ENCODE results near the gene IPO5. TPM values are rescaled to one million over a fixed set of nuclear protein-coding genes. Genes with fewer than 3 reads are reported as not detected.

Gene IPO5
- total RNA-seq, 1 experiment from 2014 or later = 342 TPM

DNA sequence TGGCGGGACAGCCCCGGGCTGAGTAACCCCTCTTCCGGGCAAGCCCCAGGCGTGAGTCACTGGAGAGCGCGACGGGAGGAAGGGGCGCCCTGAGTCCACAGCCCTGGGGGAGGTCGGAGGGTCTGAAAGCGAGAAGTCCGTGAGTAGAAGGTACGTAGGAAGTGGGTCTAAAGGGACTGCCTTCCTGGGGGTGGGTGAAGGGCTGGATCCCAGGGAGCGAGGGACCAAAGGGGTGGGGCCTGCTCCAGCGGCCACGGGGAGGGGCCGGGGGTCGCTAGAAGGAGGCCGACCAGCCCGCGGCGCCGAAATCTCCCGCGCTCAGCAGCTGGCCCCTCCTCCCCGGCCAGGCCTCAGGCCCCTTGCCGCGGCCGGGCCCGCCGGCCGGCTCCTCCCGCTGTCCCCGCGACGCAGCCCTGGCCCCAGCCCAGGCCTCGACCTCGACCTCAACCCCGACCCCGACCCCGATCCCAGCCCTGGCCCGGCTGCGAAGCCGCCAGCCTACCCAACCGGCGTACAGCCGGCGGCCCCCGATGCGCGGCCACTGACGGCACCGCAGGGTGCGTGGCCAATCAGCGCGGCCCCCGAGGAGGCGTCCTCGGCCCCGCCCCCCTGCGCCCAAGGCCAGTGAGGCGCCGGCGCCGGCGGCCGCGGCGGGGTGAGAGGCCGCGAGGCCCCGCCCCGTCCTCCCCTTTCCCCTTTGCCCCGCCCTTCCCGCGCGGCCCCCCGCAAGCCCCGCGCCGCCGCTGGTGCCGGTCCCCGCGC lies 22.6 kb downstream of the IPO5 start:
- peak overlapping the region; percentile 64 for H3K14ac ChIP-seq (ENCODE audit: insufficient read depth, low read length)
- peaks cover 15% of the 10 kb centered on the region for H3K23me2 ChIP-seq (ENCODE audit: insufficient read length, low read depth, low read length, poor library complexity, severe bottlenecking)
- no peaks in the 10 kb centered on the region for H3K9me3 ChIP-seq (ENCODE audit: control insufficient read depth, low read depth, low read length)
- H3K4me3 Mint-ChIP-seq = peak overlapping the region; percentile 90 to 98
- H2AK5ac ChIP-seq (ENCODE audit: insufficient read length, low read length) = no peak overlapping the region
- peak overlapping the region; percentile 40 for H3K27ac ChIP-seq (ENCODE audit: insufficient read length, low read depth, low read length)
- H4K8ac ChIP-seq (replicated peaks; ENCODE audit: insufficient read length, low read depth, low read length) = no peak overlapping the region
- H3K27me3 ChIP-seq (ENCODE audit: insufficient read depth, low read length) = no peaks in the 10 kb centered on the region
- no peaks in the 10 kb centered on the region for H3K27me3 Mint-ChIP-seq (ENCODE audit: low read depth)
- H3K56ac ChIP-seq (ENCODE audit: insufficient read length, low read depth, low read length) = no peak overlapping the region
- H3K23ac ChIP-seq (ENCODE audit: insufficient read length, low read depth, low read length) = no peak overlapping the region
- no peak overlapping the region for H3T11ph ChIP-seq (ENCODE audit: low read length)
- H2AFZ ChIP-seq (ENCODE audit: low read length) = no peak overlapping the region
- no peaks in the 10 kb centered on the region for H4K20me1 ChIP-seq (ENCODE audit: control insufficient read depth, insufficient read depth, insufficient read length)
- WGBS (ENCODE audit: extremely low coverage, insufficient read length, low lambda C conversion rate) = no CpG with 5 or more reads among the region's 84 CpGs
- H3K9ac ChIP-seq (ENCODE audit: extremely low read depth, insufficient read length, low read length) = peak overlapping the region; percentile 66
- H3K18ac ChIP-seq (ENCODE audit: insufficient read length, low read depth, low read length) = peak overlapping the region; percentile 60
- H2BK20ac ChIP-seq (ENCODE audit: low read depth, low read length, poor library complexity, severe bottlenecking) = no peak overlapping the region
- DNase-seq = peak; percentile 91
- no peak overlapping the region for H2BK12ac ChIP-seq (ENCODE audit: insufficient read length, low read depth, low read length)
- TF ChIP-seq, protein P1, sequence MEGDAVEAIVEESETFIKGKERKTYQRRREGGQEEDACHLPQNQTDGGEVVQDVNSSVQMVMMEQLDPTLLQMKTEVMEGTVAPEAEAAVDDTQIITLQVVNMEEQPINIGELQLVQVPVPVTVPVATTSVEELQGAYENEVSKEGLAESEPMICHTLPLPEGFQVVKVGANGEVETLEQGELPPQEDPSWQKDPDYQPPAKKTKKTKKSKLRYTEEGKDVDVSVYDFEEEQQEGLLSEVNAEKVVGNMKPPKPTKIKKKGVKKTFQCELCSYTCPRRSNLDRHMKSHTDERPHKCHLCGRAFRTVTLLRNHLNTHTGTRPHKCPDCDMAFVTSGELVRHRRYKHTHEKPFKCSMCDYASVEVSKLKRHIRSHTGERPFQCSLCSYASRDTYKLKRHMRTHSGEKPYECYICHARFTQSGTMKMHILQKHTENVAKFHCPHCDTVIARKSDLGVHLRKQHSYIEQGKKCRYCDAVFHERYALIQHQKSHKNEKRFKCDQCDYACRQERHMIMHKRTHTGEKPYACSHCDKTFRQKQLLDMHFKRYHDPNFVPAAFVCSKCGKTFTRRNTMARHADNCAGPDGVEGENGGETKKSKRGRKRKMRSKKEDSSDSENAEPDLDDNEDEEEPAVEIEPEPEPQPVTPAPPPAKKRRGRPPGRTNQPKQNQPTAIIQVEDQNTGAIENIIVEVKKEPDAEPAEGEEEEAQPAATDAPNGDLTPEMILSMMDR (conservative IDR thresholded peaks at IDR 0.05) = no peak
- H3K79me1 ChIP-seq (ENCODE audit: insufficient read depth, low read depth, low read length, poor library complexity, severe bottlenecking) = no peaks in the 10 kb centered on the region
- no peak overlapping the region for H2BK5ac ChIP-seq (ENCODE audit: insufficient read length, low read length)
- H2BK120ac ChIP-seq (ENCODE audit: low read depth, low read length, poor library complexity, severe bottlenecking) = no peak overlapping the region
- H4K5ac ChIP-seq (ENCODE audit: insufficient read length, low read depth, low read length) = no peak overlapping the region
- H3K4me1 Mint-ChIP-seq = peaks cover 22 to 28% of the 10 kb centered on the region in 2 experiments
- peaks cover 0 to 2% of the 10 kb centered on the region in 2 experiments; a peak in 1 of 5 replicates for H3K9me3 Mint-ChIP-seq
- no peak overlapping the region for H2BK15ac ChIP-seq (ENCODE audit: low read depth, low read length)
- no peaks in the 10 kb centered on the region for H3K4me1 ChIP-seq (ENCODE audit: insufficient read depth, low read length)
- H3K4ac ChIP-seq (ENCODE audit: low read depth, low read length) = no peak overlapping the region
- H3K36me3 Mint-ChIP-seq (ENCODE audit: insufficient read depth in 1 of 3, low read depth in 3 of 3) = peaks cover 4 to 7% (median 5%) of the 10 kb centered on the region in 3 experiments; a peak in 6 of 7 replicates
- H4K91ac ChIP-seq (ENCODE audit: insufficient read length, low read depth, low read length) = no peak overlapping the region
- H3K4me2 ChIP-seq (ENCODE audit: insufficient read depth, insufficient read length, low read length) = peak overlapping the region; percentile 59
- H3K79me2 ChIP-seq (ENCODE audit: insufficient read depth, low read length) = peaks cover 22% of the 10 kb centered on the region; the same call in 1 of the 2 replicates
- H3K27ac Mint-ChIP-seq = peak overlapping the region; percentile 98 to 99 (median 99)

Measured in H9 (cell line).